ENCODE data around the gene TUBGCP6. TPM values are rescaled to one million over a fixed set of nuclear protein-coding genes. Genes with fewer than 3 reads are reported as not detected.

The TUBGCP6 gene
- polyA plus RNA-seq, 1 donor from 2014 or later, result 74.5 TPM

GRCh38 chr22:50190182-50190940, 54.5 kb downstream of the TUBGCP6 start:
- H4K20me1 ChIP-seq (ENCODE audit: insufficient read depth), result no peaks in the 10 kb centered on the region
- no peak overlapping the region for H3K27ac ChIP-seq (ENCODE audit: low read length)
- no peak overlapping the region for H2AFZ ChIP-seq (ENCODE audit: low read depth, low read length)
- H3K4me3 ChIP-seq (ENCODE audit: low read length), result no peak overlapping the region
- no peaks in the 10 kb centered on the region for H3K36me3 ChIP-seq (ENCODE audit: insufficient read depth, low read length)
- no peaks in the 10 kb centered on the region for H3K27me3 ChIP-seq (ENCODE audit: insufficient read depth, low read depth, low read length)
- H3K79me2 ChIP-seq (replicated peaks; ENCODE audit: insufficient read depth, low read length), result peaks cover 2% of the 10 kb centered on the region
- no peak overlapping the region for H3K4me2 ChIP-seq (ENCODE audit: low read length)
- H3F3A ChIP-seq (ENCODE audit: insufficient read depth, low read length, poor library complexity, severe bottlenecking), result no peaks in the 10 kb centered on the region
- no peak for TF ChIP-seq REST (IDR thresholded peaks at IDR 0.05; ENCODE audit: borderline replicate concordance)
- TF ChIP-seq EP300 (conservative IDR thresholded peaks at IDR 0.05; ENCODE audit: poor library complexity, severe bottlenecking), result no peak
- no peak for TF ChIP-seq SMC3 (conservative IDR thresholded peaks at IDR 0.05; ENCODE audit: poor library complexity)
- no peak for TF ChIP-seq CTCF (IDR thresholded peaks at IDR 0.05; ENCODE audit: poor library complexity, severe bottlenecking)
- no peak for TF ChIP-seq POLR2AphosphoS5 (IDR thresholded peaks at IDR 0.05)
- no peak for TF ChIP-seq MXI1 (conservative IDR thresholded peaks at IDR 0.05; ENCODE audit: poor library complexity, severe bottlenecking)
- TF ChIP-seq RAD21 (conservative IDR thresholded peaks at IDR 0.05), result no peak
- no peak for TF ChIP-seq EZH2 (IDR thresholded peaks at IDR 0.05; ENCODE audit: borderline replicate concordance, insufficient read depth, low read length, poor library complexity, severe bottlenecking)
- no peak for TF ChIP-seq TAF1 (IDR thresholded peaks at IDR 0.05; ENCODE audit: low read depth)
- no peak overlapping the region for H3K9ac ChIP-seq (ENCODE audit: low read length)
- H3K9me2 ChIP-seq (ENCODE audit: insufficient read depth, low read length), result no peaks in the 10 kb centered on the region
- no peaks in the 10 kb centered on the region for H3K9me3 ChIP-seq (ENCODE audit: low read length)

GRCh38 chr22:50189849-50190181, 55.0 kb downstream of the TUBGCP6 start:
- Histone ChIP-seq H3K27ac (ENCODE audit: low read length) (no peak overlapping the region), H3K9me2 (ENCODE audit: insufficient read depth, low read length) (no peaks in the 10 kb centered on the region), H3K36me3 (ENCODE audit: insufficient read depth, low read length) (no peaks in the 10 kb centered on the region), H2AFZ (ENCODE audit: low read depth, low read length) (no peak overlapping the region), H3K4me3 (ENCODE audit: low read length) (no peak overlapping the region), H3F3A (ENCODE audit: insufficient read depth, low read length, poor library complexity, severe bottlenecking) (no peaks in the 10 kb centered on the region), H3K27me3 (ENCODE audit: insufficient read depth, low read depth, low read length) (no peaks in the 10 kb centered on the region), H3K9me3 (ENCODE audit: low read length) (no peaks in the 10 kb centered on the region), H3K4me2 (ENCODE audit: low read length) (no peak overlapping the region), H4K20me1 (ENCODE audit: insufficient read depth) (no peaks in the 10 kb centered on the region), H3K9ac (ENCODE audit: low read length) (no peak overlapping the region), H3K79me2 (replicated peaks; ENCODE audit: insufficient read depth, low read length) (peaks cover 2% of the 10 kb centered on the region)
- TF ChIP-seq EP300 (conservative IDR thresholded peaks at IDR 0.05; ENCODE audit: poor library complexity, severe bottlenecking) (no peak), REST (IDR thresholded peaks at IDR 0.05; ENCODE audit: borderline replicate concordance) (no peak), TAF1 (IDR thresholded peaks at IDR 0.05; ENCODE audit: low read depth) (no peak), EZH2 (IDR thresholded peaks at IDR 0.05; ENCODE audit: borderline replicate concordance, insufficient read depth, low read length, poor library complexity, severe bottlenecking) (no peak), CTCF (IDR thresholded peaks at IDR 0.05; ENCODE audit: poor library complexity, severe bottlenecking) (no peak), MXI1 (conservative IDR thresholded peaks at IDR 0.05; ENCODE audit: poor library complexity, severe bottlenecking) (no peak), RAD21 (conservative IDR thresholded peaks at IDR 0.05) (no peak), SMC3 (conservative IDR thresholded peaks at IDR 0.05; ENCODE audit: poor library complexity) (no peak), POLR2AphosphoS5 (IDR thresholded peaks at IDR 0.05) (no peak)

Data from neural cell (in vitro differentiated cells).